Bronchial epithelial cell (primary cell): ENCODE data around the gene SDF2L1. TPM values are rescaled to one million over a fixed set of nuclear protein-coding genes. Genes with fewer than 3 reads are reported as not detected.
"Not testable (repeated sequence)": the region's sequence is repeated elsewhere in the genome, so short reads cannot be mapped to it uniquely, and the experiment has no call there.

Experiments used
- DNase-seq: peaks from one replicate; pipeline ENCODE4 v3.0.0-alpha.2; 2010; ENCODE audit warnings: low read depth
- FAIRE-seq: peaks from 2 replicates; lab custom pipeline; 2011; peaks lifted over from hg19 to GRCh38; lab: Jason Lieb, UNC
- H3K27me3 ChIP-seq: 2 replicates; pipeline ENCODE4 v1.5.1; 2011; ENCODE audit warnings: low read length; ENCODE audit not compliant: control insufficient read depth, insufficient read depth
- H3K36me3 ChIP-seq: 2 replicates; pipeline ENCODE4 v1.5.1; 2011; ENCODE audit warnings: low read length; ENCODE audit not compliant: control insufficient read depth, insufficient read depth
- H3K4me3 ChIP-seq: 2 replicates; pipeline ENCODE4 v1.5.1; 2011; ENCODE audit warnings: mild to moderate bottlenecking, low read depth, low read length, control low read depth
- CTCF ChIP-seq: IDR thresholded peaks from 2 replicates; pipeline ENCODE4 v1.5.1; 2011; ENCODE audit warnings: mild to moderate bottlenecking, moderate library complexity, low read length, control low read depth, inconsistent platforms; ENCODE audit not compliant: insufficient read depth, severe bottlenecking
- total RNA-seq: library from RNA; depleted of rRNA; stranded (reverse); fragments of >200 nt; gene quantifications from 2 replicates; pipeline ENCODE4 v1.2.1, GENCODE V29; 2014

SDF2L1 gene
- total RNA-seq, 1 donor from 2014 or later, result 67.9 TPM

- H3K4me3 ChIP-seq, result no peak overlapping the region
- H3K27me3 ChIP-seq, result no peaks in the 10 kb centered on the region
- no peak for FAIRE-seq
- peak; percentile 7 for DNase-seq
- no peak for TF ChIP-seq CTCF
- peaks cover 26% of the 10 kb centered on the region for H3K36me3 ChIP-seq
Measured at GRCh38 chr22:21688706-21689381, 46.7 kb downstream of the SDF2L1 start.

GRCh38 chr22:21690401-21690801 lies 48.3 kb downstream of the SDF2L1 start:
- H3K36me3 ChIP-seq, result peaks cover 25% of the 10 kb centered on the region
- TF ChIP-seq CTCF, result no peak

GRCh38 chr22:21691816-21692215 lies 49.7 kb downstream of the SDF2L1 start:
- FAIRE-seq (no peak), DNase-seq (no peak)
- H3K27me3 ChIP-seq, result no peaks in the 10 kb centered on the region
- peaks cover 33% of the 10 kb centered on the region for H3K36me3 ChIP-seq
- no peak for TF ChIP-seq CTCF
- no peak overlapping the region for H3K4me3 ChIP-seq

More at GRCh38 chr22:21690401-21690801, 48.3 kb downstream of the SDF2L1 start:
- FAIRE-seq, result no peak
- Histone ChIP-seq H3K27me3 (no peaks in the 10 kb centered on the region), H3K4me3 (no peak overlapping the region)
- DNase-seq, result no peak

- peaks cover 34% of the 10 kb centered on the region for H3K36me3 ChIP-seq
- H3K27me3 ChIP-seq, FAIRE-seq, DNase-seq, H3K4me3 ChIP-seq: not testable (repeated sequence)
Measured at GRCh38 chr22:21692856-21693255, 50.8 kb downstream of the SDF2L1 start.

- no peak for FAIRE-seq
- peaks cover 31% of the 10 kb centered on the region for H3K36me3 ChIP-seq
Measured at GRCh38 chr22:21693333-21693998, 51.4 kb downstream of the SDF2L1 start.

More at GRCh38 chr22:21693333-21693998, 51.4 kb downstream of the SDF2L1 start:
- Histone ChIP-seq H3K4me3 (no peak overlapping the region), H3K27me3 (no peaks in the 10 kb centered on the region)
- TF ChIP-seq CTCF, result no peak
- no peak for DNase-seq

Other genes with a start within 250 kb of the SDF2L1 start
- 1.8 and 3.2 TPM in 2 replicates for gene HIC2, start 224.9 kb upstream of the SDF2L1 start, total RNA-seq
- gene TMEM191C, start 174.9 kb upstream of the SDF2L1 start, total RNA-seq, result 1.3 TPM in 2 replicates
- under 0.01 TPM in 2 replicates for gene RIMBP3C, start 90.8 kb upstream of the SDF2L1 start, total RNA-seq
- 14.7 and 23.3 TPM in 2 replicates for gene UBE2L3, start 74.6 kb upstream of the SDF2L1 start, total RNA-seq
- gene YDJC, start 12.3 kb upstream of the SDF2L1 start, total RNA-seq, result 43.4 and 67.9 TPM in 2 replicates
- not detected in 2 replicates for gene CCDC116, start 9.5 kb upstream of the SDF2L1 start, total RNA-seq
- gene PPIL2, start 23.7 kb downstream of the SDF2L1 start, total RNA-seq, result 30.0 and 32.6 TPM in 2 replicates
- 0.13 and 0.26 TPM in 2 replicates for gene YPEL1, start 93.5 kb downstream of the SDF2L1 start, total RNA-seq
- gene MAPK1, start 225.3 kb downstream of the SDF2L1 start, total RNA-seq, result 28.8 and 44.0 TPM in 2 replicates